ENCODE measurements around the gene GRHL1. TPM values are rescaled to one million over a fixed set of nuclear protein-coding genes. Genes with fewer than 3 reads are reported as not detected.

Gene GRHL1
- total and polyA plus RNA-seq, 2 donors (not counting 1 experiment from before 2014, with no cell fraction given) = 0.25 to 0.76 TPM

DNA sequence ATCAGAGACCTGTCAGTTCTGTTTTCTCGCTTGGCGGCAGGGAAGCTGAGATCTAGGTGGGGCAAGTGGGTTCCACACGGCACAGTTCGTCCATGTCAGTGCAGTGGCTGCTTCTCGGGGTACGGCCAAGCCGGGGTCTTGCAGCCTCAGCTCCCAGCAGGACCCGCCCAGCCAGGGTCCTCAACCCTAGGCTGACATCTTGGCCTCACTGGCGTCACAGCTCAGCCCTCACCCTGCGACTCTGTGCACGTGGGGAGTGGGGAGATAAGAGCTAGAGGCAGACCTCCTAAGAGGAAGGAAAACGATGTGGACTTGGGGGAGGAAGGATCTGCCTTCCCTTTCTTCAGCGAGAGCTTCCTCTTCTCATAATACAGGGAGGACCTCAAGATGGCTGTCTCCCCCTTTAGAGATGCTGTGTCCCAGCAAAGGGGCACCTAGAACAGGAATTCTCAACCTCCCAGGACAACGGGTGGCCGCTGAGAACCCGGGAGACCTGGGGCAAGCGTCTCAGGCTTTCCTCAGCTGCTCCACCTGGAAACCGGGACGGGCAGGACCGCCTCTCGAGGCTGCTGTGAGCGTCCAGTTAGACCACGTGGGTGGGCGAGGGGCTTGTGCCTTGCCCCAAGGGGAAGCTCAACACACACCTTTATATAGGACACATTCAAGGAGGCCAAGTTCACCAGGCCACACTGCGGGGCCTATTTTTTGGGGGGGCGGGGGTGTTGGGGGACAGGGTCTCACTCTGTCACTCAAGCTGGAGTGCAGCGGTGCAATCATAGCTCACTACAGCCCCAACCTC, 68.3 kb downstream of the GRHL1 start:
- Histone ChIP-seq H3K4me1 (ENCODE audit: control insufficient read depth in 2 of 2, insufficient read depth in 2 of 2, low read length in 2 of 2) (no peaks in the 10 kb centered on the region), H2AFZ (ENCODE audit: insufficient read depth, low read depth, low read length, poor library complexity, severe bottlenecking) (no peak overlapping the region), H3K27ac (ENCODE audit: low read length in 2 of 2) (no peak overlapping the region), H3K4me3 (ENCODE audit: control extremely low read depth in 1 of 5, extremely low read depth in 1 of 5, insufficient read depth in 1 of 5, low read depth in 2 of 5, low read length in 4 of 5) (no peak overlapping the region), H3K9ac (ENCODE audit: low read length) (no peak overlapping the region), H3K36me3 (replicated peaks in 1 of 2; ENCODE audit: control extremely low read depth in 1 of 2, control insufficient read depth in 1 of 2, extremely low read depth in 1 of 2, insufficient read depth in 2 of 2, low read length in 1 of 2) (no peaks in the 10 kb centered on the region), H3K79me2 (ENCODE audit: control insufficient read depth, insufficient read depth, low read length) (no peaks in the 10 kb centered on the region), H3K4me2 (replicated peaks; ENCODE audit: low read depth, low read length, poor library complexity, severe bottlenecking) (no peak overlapping the region), H3K9me3 (ENCODE audit: control extremely low read depth in 1 of 3, control insufficient read depth in 2 of 3, insufficient read depth in 1 of 3, low read length in 2 of 3) (peaks cover 0 to 14% (median 0%) of the 10 kb centered on the region in 3 donors), H3K27me3 (replicated peaks in 1 of 4; ENCODE audit: control extremely low read depth in 1 of 4, control insufficient read depth in 3 of 4, insufficient read depth in 4 of 4, low read length in 3 of 4) (no peaks in the 10 kb centered on the region), H4K20me1 (ENCODE audit: control insufficient read depth, insufficient read depth, low read length, poor library complexity, severe bottlenecking) (no peaks in the 10 kb centered on the region)
- Mint-ChIP-seq H3K27ac (no peak overlapping the region), H3K27me3 (peaks cover 14% of the 10 kb centered on the region), H3K4me3 (no peak overlapping the region), H3K9me3 (ENCODE audit: insufficient read depth) (peaks cover 2% of the 10 kb centered on the region), H3K4me1 (no peaks in the 10 kb centered on the region)
- WGBS (ENCODE audit: insufficient coverage) = 93% methylated on average over 14 of the region's 27 CpGs
- CTCF ChIA-PET = interaction anchor here (1.0 to 2.9 kb wide), 5 partner anchors 9 to 206 kb away, joined by 3 to 15 read pairs (median 5); partner anchors contain the start of gene KLF11
- no peak for ATAC-seq (ENCODE audit: low read depth)
- POLR2A ChIA-PET = no interaction called here
- intact Hi-C loops (cut with micrococcal nuclease) = no loop called here
- DNase-seq = no peak
- TF ChIP-seq, protein P1, sequence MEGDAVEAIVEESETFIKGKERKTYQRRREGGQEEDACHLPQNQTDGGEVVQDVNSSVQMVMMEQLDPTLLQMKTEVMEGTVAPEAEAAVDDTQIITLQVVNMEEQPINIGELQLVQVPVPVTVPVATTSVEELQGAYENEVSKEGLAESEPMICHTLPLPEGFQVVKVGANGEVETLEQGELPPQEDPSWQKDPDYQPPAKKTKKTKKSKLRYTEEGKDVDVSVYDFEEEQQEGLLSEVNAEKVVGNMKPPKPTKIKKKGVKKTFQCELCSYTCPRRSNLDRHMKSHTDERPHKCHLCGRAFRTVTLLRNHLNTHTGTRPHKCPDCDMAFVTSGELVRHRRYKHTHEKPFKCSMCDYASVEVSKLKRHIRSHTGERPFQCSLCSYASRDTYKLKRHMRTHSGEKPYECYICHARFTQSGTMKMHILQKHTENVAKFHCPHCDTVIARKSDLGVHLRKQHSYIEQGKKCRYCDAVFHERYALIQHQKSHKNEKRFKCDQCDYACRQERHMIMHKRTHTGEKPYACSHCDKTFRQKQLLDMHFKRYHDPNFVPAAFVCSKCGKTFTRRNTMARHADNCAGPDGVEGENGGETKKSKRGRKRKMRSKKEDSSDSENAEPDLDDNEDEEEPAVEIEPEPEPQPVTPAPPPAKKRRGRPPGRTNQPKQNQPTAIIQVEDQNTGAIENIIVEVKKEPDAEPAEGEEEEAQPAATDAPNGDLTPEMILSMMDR (IDR thresholded peaks at IDR 0.05) = no peak
- TF ChIP-seq EZH2 (IDR thresholded peaks at IDR 0.05; ENCODE audit: borderline replicate concordance, insufficient read depth, low read depth, low read length, poor library complexity, severe bottlenecking) = no peak

DNA sequence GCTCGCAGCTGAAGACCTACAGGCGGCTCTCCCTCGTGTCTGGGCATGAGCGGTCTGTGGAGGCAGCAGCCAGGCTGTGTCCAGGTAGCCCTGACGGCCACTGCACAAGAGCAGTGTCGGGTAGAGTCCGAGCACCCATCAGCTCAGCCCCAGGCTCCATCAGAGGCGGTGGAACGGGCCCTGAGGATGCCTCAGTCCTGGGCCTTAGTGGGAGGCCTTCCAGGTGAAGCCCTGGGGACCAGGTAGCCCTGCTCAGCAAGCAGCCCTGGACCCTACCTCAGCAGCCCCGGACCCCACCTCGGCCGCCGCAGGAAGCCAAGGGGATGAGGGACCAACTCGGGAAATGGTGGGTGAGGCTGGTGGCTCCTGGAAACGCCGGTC, 70.5 kb downstream of the GRHL1 start:
- no peak overlapping the region for H3K9ac ChIP-seq (ENCODE audit: low read length)

More for the DNA sequence above, 70.5 kb downstream of the GRHL1 start:
- no peak for ATAC-seq (ENCODE audit: low read depth)
- ChIA-PET POLR2A (no interaction called here), CTCF (interaction anchor here (1.6 kb wide), 1 partner anchor 25 kb away, joined by 4 read pairs; no protein-coding TSS in a partner anchor)
- H3K4me3 ChIP-seq (ENCODE audit: control extremely low read depth in 1 of 5, extremely low read depth in 1 of 5, insufficient read depth in 1 of 5, low read depth in 2 of 5, low read length in 4 of 5) = no peak overlapping the region
- no peak for DNase-seq
- Mint-ChIP-seq H3K27ac (no peak overlapping the region), H3K9me3 (ENCODE audit: insufficient read depth) (peaks cover 2% of the 10 kb centered on the region), H3K27me3 (peaks cover 10% of the 10 kb centered on the region), H3K4me3 (no peak overlapping the region), H3K4me1 (peaks cover 3% of the 10 kb centered on the region)
- H3K4me1 ChIP-seq (ENCODE audit: control insufficient read depth in 2 of 2, insufficient read depth in 2 of 2, low read length in 2 of 2) = no peaks in the 10 kb centered on the region
- H3K79me2 ChIP-seq (ENCODE audit: control insufficient read depth, insufficient read depth, low read length) = no peaks in the 10 kb centered on the region
- no peaks in the 10 kb centered on the region for H3K27me3 ChIP-seq (replicated peaks in 1 of 4; ENCODE audit: control extremely low read depth in 1 of 4, control insufficient read depth in 3 of 4, insufficient read depth in 4 of 4, low read length in 3 of 4)
- no peak overlapping the region for H3K27ac ChIP-seq (ENCODE audit: low read length in 2 of 2)
- H3K4me2 ChIP-seq (replicated peaks; ENCODE audit: low read depth, low read length, poor library complexity, severe bottlenecking) = no peak overlapping the region
- 94% methylated on average over 16 of the region's 16 CpGs for WGBS (ENCODE audit: insufficient coverage)
- intact Hi-C loops (cut with micrococcal nuclease) = no loop called here
- no peaks in the 10 kb centered on the region for H3K36me3 ChIP-seq (replicated peaks in 1 of 2; ENCODE audit: control extremely low read depth in 1 of 2, control insufficient read depth in 1 of 2, extremely low read depth in 1 of 2, insufficient read depth in 2 of 2, low read length in 1 of 2)
- no peak for TF ChIP-seq EZH2 (IDR thresholded peaks at IDR 0.05; ENCODE audit: borderline replicate concordance, insufficient read depth, low read depth, low read length, poor library complexity, severe bottlenecking)
- TF ChIP-seq, protein P1 (IDR thresholded peaks at IDR 0.05) = no peak
- H3K9me3 ChIP-seq (ENCODE audit: control extremely low read depth in 1 of 3, control insufficient read depth in 2 of 3, insufficient read depth in 1 of 3, low read length in 2 of 3) = peaks cover 0 to 6% (median 0%) of the 10 kb centered on the region in 3 donors
- H2AFZ ChIP-seq (ENCODE audit: insufficient read depth, low read depth, low read length, poor library complexity, severe bottlenecking) = no peak overlapping the region
- H4K20me1 ChIP-seq (ENCODE audit: control insufficient read depth, insufficient read depth, low read length, poor library complexity, severe bottlenecking) = no peaks in the 10 kb centered on the region
